Measurements from ENCODE around the gene BAIAP2L2.
"Not testable (repeated sequence)": the region's sequence is repeated elsewhere in the genome, so short reads cannot be mapped to it uniquely, and the experiment has no call there.

BAIAP2L2 gene

GRCh38 chr22:38037367-38038150, 72.9 kb downstream of the BAIAP2L2 start:
- not testable (repeated sequence) for DNase-seq (ENCODE audit: low spot score)

- DNase-seq (ENCODE audit: low spot score) = peak; percentile 30
These were observed 74.0 kb downstream of the BAIAP2L2 start for GRCh38 chr22:38036392-38037062.

- no peak for DNase-seq (ENCODE audit: low spot score)
These were observed 75.0 kb downstream of the BAIAP2L2 start for GRCh38 chr22:38035530-38035885.
